Measurements from ENCODE around the gene ABCA4.
"Not testable (repeated sequence)": the region's sequence is repeated elsewhere in the genome, so short reads cannot be mapped to it uniquely, and the experiment has no call there.

ABCA4 gene

DNA sequence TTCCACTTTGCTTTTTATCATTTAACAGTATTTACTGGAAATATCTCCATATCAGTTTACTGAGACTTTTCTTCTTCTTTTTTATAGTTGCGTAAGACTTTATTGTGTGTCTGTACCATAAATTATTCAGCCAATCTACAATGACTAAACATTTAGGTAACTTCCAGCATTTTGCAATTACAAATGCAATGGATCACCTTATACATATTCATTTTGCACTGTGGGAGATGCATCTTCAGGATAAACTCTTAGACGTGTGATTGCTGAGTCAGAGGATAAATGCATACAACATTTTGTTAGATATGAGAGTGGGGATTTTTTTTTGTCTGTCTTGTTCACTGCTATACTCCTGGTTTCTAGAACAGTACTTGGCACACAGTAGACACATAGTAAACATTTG, 116.0 kb downstream of the ABCA4 start:
- no peak for DNase-seq (ENCODE audit: low read depth)

DNA sequence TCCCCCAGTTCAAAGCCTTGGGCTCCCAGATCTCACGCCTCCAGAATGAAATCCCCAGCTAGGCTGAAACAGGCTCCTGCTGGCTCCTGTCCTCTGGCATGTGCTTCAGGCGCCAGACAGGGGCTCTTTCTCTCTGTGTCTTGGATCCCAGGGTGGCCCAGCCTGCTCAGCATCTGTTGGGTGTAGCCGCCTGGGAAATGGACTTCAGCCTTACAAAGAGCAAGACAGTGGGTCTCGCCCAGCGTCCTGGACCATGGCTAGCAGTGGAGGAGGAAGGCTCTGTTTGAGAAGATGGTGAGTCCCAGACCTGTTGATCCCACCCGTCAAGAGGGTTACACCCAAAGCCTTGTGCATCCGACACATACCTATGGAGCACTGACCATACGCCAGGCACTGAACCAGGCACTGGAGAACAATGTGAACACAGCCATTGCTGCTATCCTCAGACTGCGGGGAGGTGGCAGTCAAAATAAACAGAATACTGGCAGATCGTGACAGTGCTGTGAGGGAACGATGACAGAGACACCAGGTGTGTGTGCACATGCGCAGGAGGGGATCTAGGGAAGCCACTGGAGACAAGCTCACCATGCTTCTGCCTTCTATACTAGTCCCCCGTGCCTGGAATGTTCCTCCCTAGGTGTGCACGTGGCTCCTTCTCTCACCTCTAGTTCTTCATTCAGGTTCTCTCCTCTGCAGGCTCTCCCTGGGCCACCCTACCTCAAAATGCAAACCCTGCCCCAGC, 118.7 kb downstream of the ABCA4 start:
- no peak for DNase-seq (ENCODE audit: low read depth)

DNA sequence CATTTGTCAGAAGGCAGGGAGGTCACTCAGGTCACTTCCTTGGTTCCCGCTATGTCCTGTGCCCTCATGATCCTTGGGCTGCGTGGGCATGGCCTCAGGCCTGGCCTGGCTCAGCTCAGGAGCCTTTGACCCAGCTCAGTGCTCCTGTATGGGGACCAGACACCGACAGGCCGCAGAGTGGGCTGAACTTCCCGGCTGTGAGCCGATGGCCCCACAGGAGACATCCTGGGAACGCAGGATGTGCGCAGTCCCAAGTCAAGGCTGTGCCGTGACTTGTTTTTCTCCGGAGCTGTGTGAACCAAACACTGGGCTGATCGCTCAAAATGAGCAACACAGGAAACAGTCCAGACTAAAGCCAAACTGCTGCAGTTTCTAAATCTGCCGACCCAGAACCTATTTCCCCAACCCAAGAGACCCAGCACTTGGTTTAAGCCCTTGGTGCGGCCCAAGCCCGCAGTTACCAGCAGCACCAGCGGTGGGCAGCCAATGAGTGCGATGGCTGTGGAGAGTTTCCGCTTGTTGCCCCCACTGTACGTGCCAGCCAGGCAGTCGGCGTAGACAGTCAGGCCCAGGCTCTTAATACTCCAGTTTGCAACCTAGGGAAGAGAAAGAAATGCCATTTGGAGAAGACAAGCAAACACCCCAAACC, 119.4 kb downstream of the ABCA4 start:
- DNase-seq (ENCODE audit: low read depth): no peak

DNA sequence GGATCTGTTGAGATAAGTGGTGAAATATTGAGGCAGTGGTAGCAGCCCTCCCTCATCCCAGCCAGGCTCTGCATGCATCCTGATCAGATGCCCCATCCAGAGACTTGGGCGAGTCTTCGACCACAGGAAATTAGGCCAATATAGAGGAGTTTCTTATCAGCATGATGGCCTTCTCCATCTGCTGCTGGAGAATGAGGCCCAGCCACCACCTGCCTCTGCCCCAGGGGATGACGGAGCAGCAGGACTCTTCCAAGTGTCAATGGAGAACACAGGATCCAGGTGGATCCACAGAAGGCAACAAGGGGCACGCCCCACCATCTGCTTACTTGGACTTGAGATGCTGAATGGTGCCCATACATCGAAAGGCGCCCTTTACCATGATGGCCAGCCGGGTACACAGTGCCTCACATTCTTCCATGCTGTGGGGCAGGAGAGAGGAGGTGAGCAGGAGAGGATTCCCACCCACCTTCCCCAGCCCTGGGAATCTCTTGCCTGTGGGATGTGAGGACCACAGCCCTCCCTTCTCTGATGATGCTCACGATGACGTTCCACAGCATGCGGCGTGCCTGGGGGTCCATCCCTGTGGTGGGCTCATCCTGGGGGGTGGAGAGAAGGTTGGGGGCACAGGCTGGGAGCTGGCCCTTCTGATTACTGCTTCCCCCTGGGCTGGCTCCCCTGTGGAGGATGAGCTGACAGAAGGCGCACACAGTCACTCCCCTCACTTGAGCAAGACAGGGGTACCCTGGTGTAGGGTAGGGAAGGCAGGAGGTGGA, 120.3 kb downstream of the ABCA4 start:
- no peak for DNase-seq (ENCODE audit: low read depth)

DNA sequence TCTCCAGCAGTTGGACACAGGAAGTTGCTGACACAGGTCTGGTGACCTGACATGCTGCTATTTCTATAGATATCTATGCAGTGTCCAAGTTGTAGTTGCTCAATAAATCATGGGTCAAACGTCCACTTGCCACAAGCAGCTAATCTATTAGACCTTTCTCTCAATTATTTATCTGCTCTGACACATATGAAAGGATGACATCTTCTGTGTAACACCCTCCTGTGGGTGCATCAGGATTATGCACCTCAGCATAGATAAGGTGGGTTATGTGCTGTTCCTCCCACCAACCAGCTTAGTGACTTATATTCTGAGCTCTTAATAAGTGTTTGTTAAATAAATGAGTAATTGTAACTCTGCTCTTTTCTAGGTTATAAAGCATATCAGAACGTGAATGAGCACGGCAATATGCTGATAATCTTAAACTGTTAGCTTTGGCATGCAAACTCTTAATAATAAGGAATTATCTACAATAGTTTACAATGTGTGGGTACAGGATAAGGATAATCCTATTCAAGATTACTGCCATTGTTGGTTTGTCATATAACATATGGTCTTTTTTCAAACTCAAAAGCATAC, 121.0 kb downstream of the ABCA4 start:
- no peak for DNase-seq (ENCODE audit: low read depth)

DNA sequence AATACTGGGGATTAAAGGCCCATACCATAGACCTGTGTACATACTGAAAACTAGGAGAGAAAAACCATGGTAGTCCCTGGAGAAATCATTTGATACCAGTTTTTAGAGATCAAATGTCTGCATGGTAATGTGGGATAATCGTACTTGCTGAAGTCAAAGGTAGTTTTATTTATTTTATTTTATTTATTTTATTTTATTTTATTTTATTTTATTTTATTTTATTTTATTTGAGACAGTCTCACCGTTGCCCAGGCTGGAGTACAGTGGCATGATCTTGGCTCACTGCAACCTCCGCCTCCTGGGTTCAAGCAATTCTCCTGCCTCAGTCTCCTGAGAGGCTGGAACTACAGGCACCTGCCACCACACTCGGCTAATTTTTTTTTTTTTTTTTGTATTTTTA, 122.4 kb downstream of the ABCA4 start:
- not testable (repeated sequence) for DNase-seq (ENCODE audit: low read depth)

DNA sequence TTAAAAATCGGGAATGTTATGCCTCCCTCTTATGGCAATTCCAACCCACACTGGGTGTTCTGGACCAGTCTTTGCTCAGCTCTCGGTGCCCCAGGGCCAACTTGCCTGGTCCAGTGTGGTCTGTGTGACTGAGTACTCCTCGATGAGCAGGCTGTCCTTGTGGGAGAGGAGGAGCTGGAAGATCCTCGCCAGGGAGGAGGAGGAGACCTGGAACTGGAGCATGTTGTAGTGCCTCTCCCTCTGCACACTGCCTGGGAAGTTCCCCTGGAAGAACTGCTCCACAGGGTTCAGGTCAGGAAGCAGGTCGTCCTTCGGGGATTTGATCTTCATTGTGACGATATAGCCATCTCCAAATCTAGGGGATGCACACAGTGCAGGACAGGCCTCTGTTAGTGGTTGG, 123.2 kb downstream of the ABCA4 start:
- no peak for DNase-seq (ENCODE audit: low read depth)

DNA sequence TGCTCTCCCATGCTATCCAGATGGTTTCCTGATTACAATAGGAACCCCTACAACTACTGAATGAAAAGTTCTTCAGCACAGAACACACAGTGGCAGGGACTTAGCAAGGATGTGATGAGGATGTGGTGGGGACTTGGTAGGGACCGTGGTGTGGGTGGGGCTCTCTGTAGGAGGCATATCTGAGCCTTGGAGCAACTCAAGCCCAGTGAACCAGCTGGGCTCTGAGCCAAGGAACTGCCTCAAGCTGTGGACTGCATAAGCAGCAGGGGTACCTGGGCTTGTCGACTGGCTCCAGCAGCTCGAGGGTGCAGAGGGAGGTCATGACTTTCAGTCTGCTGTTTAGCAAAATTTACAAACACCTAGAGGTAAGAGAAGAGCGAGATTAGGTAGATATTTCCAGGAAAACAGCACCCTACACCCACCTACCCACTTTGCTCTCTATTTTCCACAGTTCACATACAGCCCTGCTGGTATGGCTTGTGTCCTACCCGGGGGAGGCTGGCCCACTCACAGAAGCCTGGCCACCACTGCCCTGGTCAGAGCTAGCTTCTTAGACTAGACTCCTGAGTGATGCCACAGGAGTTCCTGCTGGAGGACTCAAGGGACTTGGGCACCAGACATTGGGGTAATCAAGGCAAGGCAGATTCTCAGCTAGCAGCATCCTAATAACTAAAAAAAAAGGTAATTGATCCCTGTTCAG, 125.0 kb downstream of the ABCA4 start:
- no peak for DNase-seq (ENCODE audit: low read depth)

DNA sequence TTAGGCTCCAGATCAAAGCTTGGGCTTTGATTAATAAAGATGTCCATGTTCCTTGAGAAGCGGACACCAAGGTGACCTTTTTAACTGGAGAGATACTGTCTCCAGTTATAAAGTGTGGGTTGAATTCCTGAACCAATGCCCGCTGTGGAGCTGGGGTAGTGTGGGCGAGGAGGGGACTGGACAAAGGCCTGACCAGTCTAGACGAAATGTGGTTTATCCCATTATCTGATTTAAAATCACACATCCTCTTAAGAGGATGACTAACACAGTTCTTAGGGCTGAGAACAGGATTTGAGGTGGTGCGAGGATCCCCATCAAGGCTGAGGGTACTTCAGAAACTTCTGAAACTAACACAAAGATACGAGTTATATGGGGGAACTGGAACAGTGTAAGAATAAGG, 127.2 kb downstream of the ABCA4 start:
- DNase-seq (ENCODE audit: low read depth): no peak

DNA sequence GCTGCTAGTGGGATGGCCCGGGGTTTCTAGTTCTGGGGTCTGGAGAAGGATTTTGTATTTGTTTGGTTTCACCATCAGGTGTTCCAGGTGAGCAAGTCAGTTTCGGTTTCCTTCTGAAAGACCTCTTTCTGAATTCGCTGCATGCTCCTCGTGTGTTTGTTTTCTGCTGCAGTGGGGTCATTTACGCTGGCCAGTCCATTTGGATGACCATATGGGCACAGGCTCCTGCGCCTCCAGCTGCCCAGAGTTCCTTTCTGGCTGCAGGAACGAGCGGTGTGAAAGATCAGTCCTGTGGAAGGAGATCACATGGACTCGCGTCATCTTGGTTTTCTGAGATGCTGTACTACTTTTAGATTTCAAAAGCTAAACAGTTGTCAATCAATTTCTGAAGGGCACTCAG, 128.0 kb downstream of the ABCA4 start:
- DNase-seq (ENCODE audit: low read depth): no peak

DNA sequence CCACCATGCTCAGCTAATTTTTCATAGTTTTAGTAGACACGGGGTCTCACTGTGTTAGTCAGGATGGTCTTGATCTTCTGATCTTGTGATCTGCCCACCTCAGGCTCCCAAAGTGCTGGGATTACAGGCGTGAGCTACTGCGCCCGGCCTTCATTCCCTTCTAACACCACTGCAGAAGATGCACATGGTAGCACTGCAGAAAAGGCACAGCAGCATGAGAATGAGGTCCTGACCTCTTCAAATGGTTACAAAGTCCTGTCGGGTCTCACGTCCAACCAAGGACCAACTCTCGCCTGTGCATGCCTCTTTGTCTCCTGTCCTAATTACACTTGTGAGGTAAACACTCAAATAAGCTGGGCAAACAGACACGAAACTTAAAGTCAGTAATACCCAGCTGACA, 128.8 kb downstream of the ABCA4 start:
- no peak for DNase-seq (ENCODE audit: low read depth)

DNA sequence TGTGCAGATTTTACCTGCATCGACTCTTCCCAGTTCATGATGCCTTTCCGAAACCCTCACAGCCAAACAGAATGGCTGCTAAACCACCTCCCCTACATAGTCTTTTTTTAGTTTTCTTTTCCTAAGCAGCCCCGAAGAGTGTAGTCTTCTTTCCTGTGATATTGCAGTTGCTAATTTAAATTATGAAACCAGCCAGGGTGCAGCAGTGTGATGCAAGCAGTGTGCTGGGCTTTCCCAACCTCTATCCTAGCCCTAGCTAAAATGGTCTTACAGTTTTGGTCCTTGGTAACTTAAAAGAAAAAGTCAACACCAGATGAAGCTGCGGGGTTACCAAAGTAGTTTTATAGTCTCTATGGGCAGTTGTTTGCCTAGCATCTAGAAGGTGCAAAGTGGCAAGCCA, 129.7 kb downstream of the ABCA4 start:
- no peak for DNase-seq (ENCODE audit: low read depth)

DNA sequence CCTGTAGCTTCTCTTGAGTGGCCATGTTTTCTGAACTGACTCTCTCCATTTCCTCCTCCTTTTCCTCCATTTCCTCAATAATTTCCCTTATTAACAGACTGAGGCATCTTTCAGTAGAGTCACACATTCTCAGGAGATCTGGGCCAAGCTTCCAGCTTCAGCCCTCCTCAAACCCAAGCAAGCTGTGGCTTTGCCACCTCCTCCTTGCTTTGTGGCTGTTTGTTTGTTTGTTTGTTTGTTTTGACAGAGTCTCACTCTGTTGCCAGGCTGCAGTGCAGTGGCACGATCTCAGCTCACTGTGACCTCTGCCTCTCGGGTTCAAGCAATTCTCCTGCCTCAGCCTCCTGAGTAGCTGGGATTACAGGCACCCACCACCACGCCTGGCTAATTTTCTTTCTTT, 130.5 kb downstream of the ABCA4 start:
- DNase-seq (ENCODE audit: low read depth): not testable (repeated sequence)

DNA sequence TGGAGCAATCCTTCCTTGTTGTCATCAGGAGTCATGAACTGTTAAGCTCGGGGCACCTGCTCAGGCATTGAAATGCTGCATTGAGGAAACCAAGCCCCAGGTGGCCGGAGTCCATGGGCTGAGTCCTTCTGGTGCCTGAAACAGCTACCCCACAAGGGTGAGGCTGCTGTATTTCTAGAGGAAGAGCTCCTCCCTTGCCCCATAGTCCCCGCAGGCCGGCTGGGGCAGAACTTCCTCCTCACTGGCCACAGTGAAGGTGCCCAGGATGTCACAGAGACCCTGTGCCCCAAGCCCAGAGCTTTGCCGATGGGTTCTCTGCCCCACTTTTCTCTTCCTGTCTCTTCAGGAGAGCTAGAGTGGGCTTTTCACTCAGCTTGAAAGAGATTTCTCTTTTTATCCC, 130.9 kb downstream of the ABCA4 start:
- DNase-seq (ENCODE audit: low read depth): no peak

DNA sequence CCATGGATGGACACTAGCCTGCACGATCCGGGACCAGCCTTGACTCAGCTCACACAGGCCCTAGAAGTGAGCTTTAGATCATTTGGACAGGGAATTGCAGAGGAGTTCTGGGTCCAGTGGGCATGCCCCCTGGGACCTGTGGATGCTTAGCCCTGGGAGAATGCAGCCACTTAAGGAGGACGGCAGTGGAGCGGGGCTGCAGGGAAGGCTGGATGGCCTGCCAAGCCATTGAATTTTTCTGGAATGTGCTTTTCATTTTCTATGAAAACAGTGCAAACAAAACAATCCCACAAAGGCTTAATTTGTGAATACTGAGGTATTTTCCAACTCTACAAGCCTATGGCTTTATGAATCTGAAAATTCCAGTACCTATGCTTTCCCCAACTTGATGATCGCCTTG, 131.3 kb downstream of the ABCA4 start:
- no peak for DNase-seq (ENCODE audit: low read depth)

DNA sequence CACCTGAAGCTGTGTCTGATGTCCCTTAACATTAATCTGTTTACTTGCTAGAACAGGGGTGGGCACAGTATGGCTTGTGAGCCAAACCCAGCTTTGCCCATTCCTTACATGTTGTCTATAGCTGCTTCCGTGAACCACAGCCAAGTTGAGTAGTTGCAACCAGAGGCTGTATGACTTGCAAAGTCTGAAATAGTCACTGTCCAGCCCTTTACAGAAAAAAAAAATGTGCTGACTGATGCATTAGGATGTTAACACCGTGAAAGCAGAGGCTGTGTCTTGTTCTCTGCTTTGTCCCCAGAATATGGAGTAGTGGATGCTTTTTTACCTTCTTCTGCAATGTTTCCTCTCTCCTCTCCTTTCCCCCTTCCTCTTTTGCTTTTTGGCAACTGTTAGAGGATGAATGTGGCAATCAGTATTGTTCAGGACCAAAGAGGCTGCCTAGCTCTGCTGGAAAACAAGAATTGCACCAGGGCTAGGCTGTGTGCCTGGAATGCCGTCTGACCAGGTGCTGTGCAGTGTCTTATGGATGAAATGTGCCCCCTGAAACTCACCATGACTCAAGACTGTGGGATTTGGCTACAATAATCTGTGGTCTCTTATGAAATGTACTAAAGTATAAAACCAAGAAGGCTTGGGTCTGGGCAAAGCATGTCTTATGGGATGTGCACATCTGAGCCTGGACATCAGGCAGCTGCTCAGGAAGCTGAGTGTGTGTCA, 132.2 kb downstream of the ABCA4 start:
- DNase-seq (ENCODE audit: low read depth): no peak

DNA sequence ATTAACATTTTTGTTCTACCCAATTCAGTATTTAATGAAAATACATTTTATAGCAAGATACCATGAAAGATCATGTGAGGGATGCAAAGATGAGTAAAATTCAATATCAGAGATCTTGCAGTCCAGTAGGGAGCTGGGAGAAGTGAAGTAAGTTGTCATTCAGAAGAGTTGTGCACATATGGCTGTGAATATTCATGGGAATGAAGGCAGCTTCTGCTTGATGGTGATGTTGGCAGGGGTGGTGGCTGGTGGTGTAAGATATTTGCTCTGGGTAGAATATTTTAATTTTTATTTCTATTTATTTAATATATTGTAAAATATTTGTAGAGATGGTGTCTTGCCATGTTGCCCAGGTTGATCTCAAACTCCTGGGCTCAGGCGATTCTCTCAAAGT, 139.7 kb downstream of the ABCA4 start:
- no peak for DNase-seq (ENCODE audit: low read depth)

DNA sequence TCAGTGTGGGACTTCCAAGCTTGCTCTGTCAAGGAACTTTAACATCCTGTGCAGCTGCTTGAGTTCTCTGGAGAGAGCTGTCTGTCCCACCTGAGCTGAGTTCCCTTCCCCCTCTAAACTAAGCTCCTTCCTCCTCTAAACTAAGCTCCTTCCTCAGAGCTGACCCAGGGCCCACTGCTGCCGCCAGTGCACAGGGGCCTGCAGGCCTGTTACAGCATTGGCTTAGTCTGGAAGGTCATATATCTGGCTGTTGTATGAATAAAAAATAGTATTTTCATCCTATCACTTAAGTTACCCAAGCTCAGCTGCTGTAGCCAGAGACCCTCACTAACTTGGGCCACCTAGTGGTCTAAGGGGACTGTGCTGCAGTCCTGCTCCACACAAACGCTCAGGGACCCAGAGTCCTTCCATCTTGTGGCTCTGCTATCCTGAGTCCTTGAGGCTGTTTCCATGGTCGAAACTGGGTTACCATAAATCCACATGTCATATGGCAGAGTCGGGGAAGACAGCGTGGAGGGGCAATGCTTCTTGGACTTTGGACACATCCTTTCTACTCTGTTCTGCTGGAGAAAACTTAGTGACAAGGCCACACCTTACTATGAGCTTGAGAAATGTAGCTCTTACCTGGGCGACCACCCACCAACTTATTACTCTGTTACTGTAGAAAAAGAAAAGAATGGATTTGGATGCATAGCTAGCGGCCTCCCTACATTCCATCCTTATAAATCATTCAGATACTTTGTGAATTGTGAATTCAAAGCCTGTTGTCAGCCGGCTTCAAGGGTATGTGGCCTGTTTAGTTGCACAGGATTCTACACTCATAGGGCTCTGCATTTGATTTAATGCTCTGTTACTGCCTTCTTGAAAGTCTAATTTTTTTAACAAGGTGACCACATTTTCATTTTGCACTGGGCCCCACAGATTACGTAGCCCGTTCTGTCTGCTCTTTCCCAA, 140.4 kb downstream of the ABCA4 start:
- no peak for DNase-seq (ENCODE audit: low read depth)

DNA sequence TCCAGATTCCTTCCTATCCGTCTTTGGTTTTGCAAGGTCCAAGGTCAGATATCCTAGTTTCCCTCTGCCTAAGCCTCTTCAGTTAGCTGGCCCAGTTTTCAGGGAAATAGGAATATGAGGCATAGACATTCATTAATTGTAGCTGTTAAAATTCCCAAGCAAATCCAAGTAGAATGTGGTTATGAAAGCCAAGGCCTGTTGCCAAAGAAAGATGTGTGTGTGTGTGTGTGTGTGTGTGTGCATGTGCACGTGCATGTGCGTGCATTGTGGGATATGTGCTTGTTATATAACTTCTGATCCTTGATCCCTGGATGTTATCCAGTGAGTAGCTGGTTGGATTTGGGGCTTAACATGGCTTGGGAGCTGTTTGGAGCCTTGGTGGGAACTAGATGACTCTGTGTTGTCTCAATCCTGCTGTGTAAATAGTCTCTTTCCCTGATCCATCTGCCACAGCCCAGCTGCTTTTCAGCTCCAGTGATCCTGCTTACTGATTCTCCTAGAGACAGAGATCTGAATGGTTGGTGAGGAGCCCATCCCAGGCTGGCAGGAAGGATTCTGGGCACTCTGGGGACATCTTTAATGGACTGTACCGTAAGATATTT, 141.1 kb downstream of the ABCA4 start:
- DNase-seq (ENCODE audit: low read depth): no peak

Measured in T follicular helper cell (primary cell).